Subcutaneous abdominal adipose tissue (tissue), 5 donors: ENCODE results near the gene TAP2.
A peak's percentile ranks its signal among the peaks of the same experiment; 100 is the strongest.
"Not testable (repeated sequence)": the region's sequence is repeated elsewhere in the genome, so short reads cannot be mapped to it uniquely, and the experiment has no call there.

Source experiments
- H3K27ac ChIP-seq: one replicate; pipeline ENCODE4 v1.7.0; 2013; ENCODE audit warnings: low read depth, mild to moderate bottlenecking, inconsistent platforms, low read length, moderate library complexity
- H3K27me3 ChIP-seq, 5 donors: one replicate each; pipeline ENCODE4 v1.7.0; 2013; ENCODE audit warnings: low read length in 5 of 5, inconsistent platforms in 1 of 5; ENCODE audit not compliant: control insufficient read depth in 5 of 5, insufficient read depth in 4 of 5
- H3K36me3 ChIP-seq, 5 donors: one replicate each; pipeline ENCODE4 v1.7.0; 2013; ENCODE audit warnings: low read length in 5 of 5; ENCODE audit not compliant: control insufficient read depth in 5 of 5, insufficient read depth in 5 of 5
- H3K4me1 ChIP-seq, 5 donors: one replicate each; pipeline ENCODE4 v1.7.0; 2013; ENCODE audit warnings: low read length in 5 of 5, mild to moderate bottlenecking in 3 of 5, moderate library complexity in 1 of 5; ENCODE audit not compliant: control insufficient read depth in 5 of 5, insufficient read depth in 5 of 5
- H3K4me3 ChIP-seq, 5 donors: one replicate each; pipeline ENCODE4 v1.7.0; 2013; ENCODE audit warnings: low read length in 5 of 5, low read depth in 1 of 5
- H3K9ac ChIP-seq, 5 donors: one replicate each; pipeline ENCODE4 v1.7.0; 2013; ENCODE audit warnings: low read length in 5 of 5, mild to moderate bottlenecking in 4 of 5, moderate library complexity in 3 of 5
- H3K9me3 ChIP-seq, 5 donors: one replicate each; pipeline ENCODE4 v1.7.0; 2013; ENCODE audit warnings: low read length in 5 of 5; ENCODE audit not compliant: control insufficient read depth in 5 of 5
- donor health status: healthy.
- donor health status: healthy.
- donor health status: healthy.
- donor health status: healthy.
- donor health status: healthy.

Gene TAP2

GRCh38 chr6:32818867-32819266 lies 19.7 kb downstream of the TAP2 start:
- no peak overlapping the region for H3K27ac ChIP-seq
- no peaks in the 10 kb centered on the region for H3K27me3 ChIP-seq
- no peak overlapping the region for H3K9ac ChIP-seq
- no peaks in the 10 kb centered on the region for H3K9me3 ChIP-seq
- no peaks in the 10 kb centered on the region for H3K36me3 ChIP-seq
- H3K4me3 ChIP-seq: no peak overlapping the region
- peaks cover 0 to 21% (median 6%) of the 10 kb centered on the region in 5 donors for H3K4me1 ChIP-seq

DNA sequence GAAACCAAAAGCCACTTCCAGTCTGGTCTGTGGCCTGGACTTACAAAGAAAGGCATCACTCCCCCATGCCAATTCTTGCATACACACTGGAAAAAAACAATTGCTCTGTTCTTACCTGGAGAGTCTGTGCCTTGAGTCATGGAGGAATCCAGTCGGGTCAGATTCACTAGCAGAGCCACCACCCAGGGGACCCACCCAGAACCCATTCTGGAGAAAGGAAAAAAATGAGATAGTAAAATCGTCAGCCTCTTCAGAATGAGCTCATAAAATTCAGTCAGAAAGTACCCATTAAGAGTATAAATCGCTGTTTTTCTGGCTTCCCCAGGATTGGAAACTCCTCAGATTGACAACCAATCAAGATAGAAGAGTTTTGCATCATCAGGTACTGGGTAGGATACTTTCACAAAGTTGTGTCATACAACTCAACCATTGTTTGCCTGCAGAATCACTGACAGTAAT lies 21.8 kb downstream of the TAP2 start, which contains the start of gene HLA-DOB:
Gene HLA-DOB, minus strand, starts transcription at position 257 of the 459 bp plus-strand sequence. Its CDS starts 51 bp downstream, at position 206.
- no peak within 1 kb of the TSS for H3K27ac ChIP-seq
- no peak within 1 kb of the TSS for H3K9ac ChIP-seq
- H3K27me3 ChIP-seq: no peaks in the 10 kb centered on the region
- peaks cover 0 to 21% (median 6%) of the 10 kb centered on the region in 5 donors for H3K4me1 ChIP-seq
- H3K9me3 ChIP-seq: no peaks in the 10 kb centered on the region
- H3K36me3 ChIP-seq: no peaks in the 10 kb centered on the region
- H3K4me3 ChIP-seq: peak within 1 kb of the TSS in 3 of 5 donors; percentile 12 to 39 (median 32)

DNA sequence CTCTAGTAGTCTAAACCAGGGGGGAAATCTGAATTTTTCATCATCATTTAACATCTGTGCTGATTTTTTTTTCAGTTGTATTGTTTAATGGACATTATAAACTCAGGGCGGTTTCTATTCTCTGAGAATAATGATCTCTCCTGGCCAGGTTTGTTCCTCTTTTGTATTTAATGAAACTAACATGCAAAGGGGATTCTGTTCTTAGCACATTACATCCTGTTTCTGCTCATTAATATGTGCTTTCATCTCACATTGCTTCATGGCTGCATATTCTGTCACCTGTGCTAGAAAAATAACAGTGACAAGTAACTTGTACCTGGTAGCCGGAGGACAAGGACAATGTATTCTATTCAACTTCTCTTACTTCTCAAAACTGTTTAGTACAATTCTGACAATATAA lies 22.5 kb downstream of the TAP2 start:
- H3K27ac ChIP-seq: no peak overlapping the region
- no peak overlapping the region for H3K4me3 ChIP-seq
- H3K27me3 ChIP-seq: no peaks in the 10 kb centered on the region
- no peaks in the 10 kb centered on the region for H3K36me3 ChIP-seq
- peaks cover 0 to 19% (median 6%) of the 10 kb centered on the region in 5 donors for H3K4me1 ChIP-seq
- H3K9me3 ChIP-seq: no peaks in the 10 kb centered on the region
- no peak overlapping the region for H3K9ac ChIP-seq

DNA sequence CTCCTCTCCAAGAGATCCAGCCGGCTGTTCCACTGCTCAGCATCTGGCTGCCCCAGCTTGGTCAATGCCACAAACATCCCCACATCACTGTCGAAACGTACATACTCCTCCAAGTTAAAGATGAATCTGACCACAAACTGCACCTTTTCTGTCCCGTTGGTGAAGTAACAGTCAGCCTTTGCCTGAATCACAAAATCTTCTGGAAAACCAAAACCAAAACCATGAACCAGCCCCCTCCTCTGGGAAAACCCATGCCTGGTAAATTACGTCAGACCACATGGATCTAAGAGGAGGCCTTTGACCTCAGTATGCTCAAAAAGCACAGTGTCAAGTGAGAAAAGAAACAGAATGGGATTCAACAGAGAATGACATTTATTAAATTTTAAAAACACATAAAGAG lies 23.4 kb downstream of the TAP2 start:
- Histone ChIP-seq H3K27ac (no peak overlapping the region), H3K9ac (no peak overlapping the region), H3K27me3 (no peaks in the 10 kb centered on the region), H3K36me3 (no peaks in the 10 kb centered on the region), H3K9me3 (no peaks in the 10 kb centered on the region), H3K4me1 (peaks cover 0 to 18% (median 6%) of the 10 kb centered on the region in 5 donors), H3K4me3 (peak overlapping the region in 1 of 5 donors; percentile 25)

DNA sequence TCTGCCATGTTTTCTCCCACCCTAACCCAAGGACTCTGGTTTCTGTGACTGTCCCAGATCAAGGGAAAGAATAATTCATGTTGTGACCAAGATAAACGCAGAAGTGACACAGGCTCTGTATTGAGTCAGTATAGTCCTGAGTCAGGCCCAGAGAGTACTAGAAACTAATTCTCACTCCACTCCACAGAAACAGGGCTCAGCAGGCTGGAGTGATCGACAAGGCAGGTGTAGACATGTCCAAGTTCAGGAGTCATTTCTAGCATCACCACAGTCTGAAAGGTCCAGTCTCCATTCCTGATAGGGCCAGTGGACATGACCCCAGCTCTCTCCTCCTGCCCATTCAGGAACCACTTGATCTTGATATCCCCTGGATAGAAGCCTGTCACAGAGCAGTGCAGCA lies 24.4 kb downstream of the TAP2 start:
- no peaks in the 10 kb centered on the region for H3K27me3 ChIP-seq
- H3K4me1 ChIP-seq: peaks cover 0 to 18% (median 6%) of the 10 kb centered on the region in 5 donors
- H3K9ac ChIP-seq: no peak overlapping the region
- H3K36me3 ChIP-seq: no peaks in the 10 kb centered on the region
- no peak overlapping the region for H3K4me3 ChIP-seq
- no peaks in the 10 kb centered on the region for H3K9me3 ChIP-seq
- no peak overlapping the region for H3K27ac ChIP-seq

GRCh38 chr6:32809171-32809570 lies 29.4 kb downstream of the TAP2 start:
- Histone ChIP-seq H3K4me3 (no peak overlapping the region), H3K27me3 (peaks cover 3 to 11% (median 6%) of the 10 kb centered on the region in 5 donors), H3K4me1 (no peaks in the 10 kb centered on the region), H3K9me3 (no peaks in the 10 kb centered on the region), H3K9ac (no peak overlapping the region), H3K36me3 (no peaks in the 10 kb centered on the region), H3K27ac (no peak overlapping the region)

DNA sequence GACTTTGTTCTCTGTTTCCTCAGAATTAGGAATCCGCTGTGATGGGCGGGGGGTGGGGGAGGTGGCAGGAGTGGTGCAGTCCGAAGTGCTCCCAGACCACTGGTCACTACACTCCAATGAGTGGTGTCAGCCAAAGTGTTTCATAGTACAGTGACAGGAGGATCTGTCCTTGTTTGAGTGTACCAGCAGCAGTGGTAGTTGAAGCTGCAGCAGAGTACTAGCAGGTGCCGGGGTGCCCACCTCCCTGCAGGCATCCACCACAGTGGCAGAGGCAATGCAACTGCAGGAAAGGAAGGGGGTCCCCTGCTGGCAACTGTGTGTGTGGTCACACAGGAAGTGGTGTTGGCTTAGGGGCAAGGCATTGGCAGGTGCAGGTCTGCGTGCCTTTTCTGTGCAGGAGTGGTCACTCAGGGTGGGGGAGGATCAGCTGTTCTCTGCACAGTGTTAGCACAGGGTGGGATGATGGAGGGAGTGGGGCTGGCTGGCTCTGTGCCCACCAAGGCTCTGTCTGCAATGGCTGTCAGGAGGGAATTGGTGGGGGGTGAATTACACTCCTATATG lies 31.4 kb downstream of the TAP2 start:
- H3K9ac ChIP-seq: no peak overlapping the region
- H3K36me3 ChIP-seq: no peaks in the 10 kb centered on the region
- no peaks in the 10 kb centered on the region for H3K9me3 ChIP-seq
- no peak overlapping the region for H3K27ac ChIP-seq
- H3K4me3 ChIP-seq: no peak overlapping the region
- H3K4me1 ChIP-seq: no peaks in the 10 kb centered on the region
- peaks cover 3 to 11% (median 6%) of the 10 kb centered on the region in 5 donors for H3K27me3 ChIP-seq

DNA sequence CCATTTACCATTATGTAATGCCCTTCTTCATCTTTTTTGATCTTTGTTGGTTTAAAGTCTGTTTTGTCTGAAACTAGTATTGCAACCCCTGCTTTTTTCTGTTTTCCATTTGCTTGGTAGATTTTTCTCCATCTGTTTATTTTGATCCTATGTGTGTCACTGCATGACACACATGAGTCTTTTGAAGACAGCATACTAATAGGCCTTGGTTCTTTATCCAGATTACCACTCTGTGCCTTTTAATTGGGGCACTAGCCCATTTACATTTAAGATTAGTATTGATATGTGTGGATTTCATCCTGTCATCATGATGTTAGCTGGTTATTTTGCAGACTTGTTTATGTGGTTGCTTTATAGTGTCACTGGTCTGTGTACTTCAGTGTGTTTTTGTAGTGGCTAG lies 33.1 kb downstream of the TAP2 start:
- H3K4me3 ChIP-seq, H3K27ac ChIP-seq, H3K4me1 ChIP-seq, H3K9me3 ChIP-seq, H3K9ac ChIP-seq, H3K36me3 ChIP-seq: not testable (repeated sequence)
- peaks cover 3 to 13% (median 8%) of the 10 kb centered on the region in 5 donors for H3K27me3 ChIP-seq

DNA sequence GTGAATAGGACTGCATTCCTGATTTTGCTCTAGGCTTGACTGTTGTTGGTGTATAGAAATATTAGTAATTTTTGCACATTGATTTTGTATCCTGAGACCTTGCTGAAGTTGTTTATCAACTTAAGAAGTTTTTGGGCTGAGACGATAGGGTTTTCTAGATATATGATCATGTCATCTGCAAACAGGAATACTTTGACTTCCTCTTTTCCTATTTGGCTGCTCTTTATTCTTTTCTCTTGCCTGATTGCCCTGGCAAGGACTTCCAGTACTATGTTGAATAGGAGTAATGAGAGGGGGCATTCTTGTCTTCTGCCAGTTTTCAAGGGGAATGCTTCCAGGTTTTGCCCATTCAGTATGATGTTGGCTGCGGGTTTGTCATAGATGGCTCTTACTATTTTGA lies 35.1 kb downstream of the TAP2 start:
- peaks cover 7 to 15% (median 10%) of the 10 kb centered on the region in 5 donors for H3K27me3 ChIP-seq
- H3K27ac ChIP-seq: no peak overlapping the region

DNA sequence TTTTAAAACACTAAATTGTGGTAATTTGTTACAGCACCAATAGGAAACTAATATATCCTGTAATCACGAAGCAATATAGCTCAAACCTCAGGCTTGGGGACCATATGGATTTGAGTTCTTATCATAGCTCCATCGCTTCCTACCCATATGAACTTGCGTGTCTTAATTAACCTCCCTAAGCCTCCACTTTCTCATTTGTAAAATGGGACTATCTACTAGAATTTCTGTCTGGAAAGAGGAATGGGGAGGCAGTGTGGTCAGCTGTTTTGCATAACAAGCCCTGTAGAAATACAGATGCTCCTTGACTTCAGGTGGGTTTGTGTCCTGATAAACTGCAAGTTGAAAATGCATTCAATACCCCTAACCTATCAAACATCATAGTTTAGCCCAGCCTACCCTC lies 38.8 kb downstream of the TAP2 start:
- H3K4me1 ChIP-seq: peaks cover 4 to 10% (median 8%) of the 10 kb centered on the region in 5 donors
- no peak overlapping the region for H3K9ac ChIP-seq
- H3K36me3 ChIP-seq: no peaks in the 10 kb centered on the region
- peaks cover 0 to 6% (median 5%) of the 10 kb centered on the region in 5 donors for H3K9me3 ChIP-seq
- H3K4me3 ChIP-seq: no peak overlapping the region
- peaks cover 0 to 9% (median 3%) of the 10 kb centered on the region in 5 donors for H3K27me3 ChIP-seq
- H3K27ac ChIP-seq: no peak overlapping the region

More for the DNA sequence above, 35.1 kb downstream of the TAP2 start:
- Histone ChIP-seq H3K4me3 (no peak overlapping the region), H3K4me1 (no peaks in the 10 kb centered on the region), H3K9me3 (peaks cover 0 to 6% (median 5%) of the 10 kb centered on the region in 5 donors), H3K36me3 (no peaks in the 10 kb centered on the region), H3K9ac (no peak overlapping the region)
